ENCODE results near the gene MTREX.
A peak's percentile ranks its signal among the peaks of the same experiment; 100 is the strongest.

Gene MTREX

GRCh38 chr5:55320571-55320970 is 12.8 kb downstream of the MTREX start:
- ATAC-seq (ENCODE audit: low read depth) (no peak), DNase-seq (ENCODE audit: low spot score) (no peak)
- H3K4me1 ChIP-seq (ENCODE audit: insufficient read depth, poor library complexity, severe bottlenecking), result no peaks in the 10 kb centered on the region
- no peak for TF ChIP-seq CTCF (IDR thresholded peaks at IDR 0.05; ENCODE audit: poor library complexity, severe bottlenecking)
- no peaks in the 10 kb centered on the region for H3K9me3 ChIP-seq (ENCODE audit: severe bottlenecking)
- H3K36me3 ChIP-seq (ENCODE audit: low read depth), result peaks cover 25% of the 10 kb centered on the region
- H3K4me3 ChIP-seq (ENCODE audit: severe bottlenecking), result no peak overlapping the region
- no peaks in the 10 kb centered on the region for H3K27me3 ChIP-seq (ENCODE audit: insufficient read depth, poor library complexity, severe bottlenecking)
- H3K27ac ChIP-seq (ENCODE audit: poor library complexity, severe bottlenecking), result no peak overlapping the region

- H3K27ac ChIP-seq (ENCODE audit: poor library complexity, severe bottlenecking), result no peak overlapping the region
- H3K4me1 ChIP-seq (ENCODE audit: insufficient read depth, poor library complexity, severe bottlenecking), result no peaks in the 10 kb centered on the region
- ATAC-seq (ENCODE audit: low read depth) (no peak), DNase-seq (ENCODE audit: low spot score) (no peak)
- H3K36me3 ChIP-seq (ENCODE audit: low read depth), result peaks cover 53% of the 10 kb centered on the region
- H3K9me3 ChIP-seq (ENCODE audit: severe bottlenecking), result no peaks in the 10 kb centered on the region
- H3K27me3 ChIP-seq (ENCODE audit: insufficient read depth, poor library complexity, severe bottlenecking), result no peaks in the 10 kb centered on the region
- no peak for TF ChIP-seq CTCF (IDR thresholded peaks at IDR 0.05; ENCODE audit: poor library complexity, severe bottlenecking)
- no peak overlapping the region for H3K4me3 ChIP-seq (ENCODE audit: severe bottlenecking)
Measured at GRCh38 chr5:55324006-55324405, 16.2 kb downstream of the MTREX start.

GRCh38 chr5:55324815-55325418 is 17.1 kb downstream of the MTREX start:
- H3K27me3 ChIP-seq (ENCODE audit: insufficient read depth, poor library complexity, severe bottlenecking), result no peaks in the 10 kb centered on the region
- H3K4me3 ChIP-seq (ENCODE audit: severe bottlenecking), result no peak overlapping the region
- peaks cover 59% of the 10 kb centered on the region for H3K36me3 ChIP-seq (ENCODE audit: low read depth)
- no peaks in the 10 kb centered on the region for H3K9me3 ChIP-seq (ENCODE audit: severe bottlenecking)
- no peak for DNase-seq (ENCODE audit: low spot score)
- peak; percentile 58 for ATAC-seq (ENCODE audit: low read depth)
- no peaks in the 10 kb centered on the region for H3K4me1 ChIP-seq (ENCODE audit: insufficient read depth, poor library complexity, severe bottlenecking)
- H3K27ac ChIP-seq (ENCODE audit: poor library complexity, severe bottlenecking), result no peak overlapping the region
- peak; percentile 87 for TF ChIP-seq CTCF (IDR thresholded peaks at IDR 0.05; ENCODE audit: poor library complexity, severe bottlenecking)

GRCh38 chr5:55325621-55326020 is 17.8 kb downstream of the MTREX start:
- Histone ChIP-seq H3K27ac (ENCODE audit: poor library complexity, severe bottlenecking) (no peak overlapping the region), H3K36me3 (ENCODE audit: low read depth) (peaks cover 64% of the 10 kb centered on the region), H3K4me1 (ENCODE audit: insufficient read depth, poor library complexity, severe bottlenecking) (no peaks in the 10 kb centered on the region), H3K4me3 (ENCODE audit: severe bottlenecking) (no peak overlapping the region), H3K9me3 (ENCODE audit: severe bottlenecking) (no peaks in the 10 kb centered on the region), H3K27me3 (ENCODE audit: insufficient read depth, poor library complexity, severe bottlenecking) (no peaks in the 10 kb centered on the region)
- TF ChIP-seq CTCF (IDR thresholded peaks at IDR 0.05; ENCODE audit: poor library complexity, severe bottlenecking), result no peak
- ATAC-seq (ENCODE audit: low read depth) (no peak), DNase-seq (ENCODE audit: low spot score) (no peak)

- Histone ChIP-seq H3K9me3 (ENCODE audit: severe bottlenecking) (no peaks in the 10 kb centered on the region), H3K27ac (ENCODE audit: poor library complexity, severe bottlenecking) (no peak overlapping the region), H3K4me3 (ENCODE audit: severe bottlenecking) (no peak overlapping the region), H3K27me3 (ENCODE audit: insufficient read depth, poor library complexity, severe bottlenecking) (no peaks in the 10 kb centered on the region), H3K36me3 (ENCODE audit: low read depth) (peaks cover 80% of the 10 kb centered on the region), H3K4me1 (ENCODE audit: insufficient read depth, poor library complexity, severe bottlenecking) (no peaks in the 10 kb centered on the region)
- TF ChIP-seq CTCF (IDR thresholded peaks at IDR 0.05; ENCODE audit: poor library complexity, severe bottlenecking), result no peak
- ATAC-seq (ENCODE audit: low read depth), result no peak
- DNase-seq (ENCODE audit: low spot score), result no peak
Measured at GRCh38 chr5:55327281-55327680, 19.5 kb downstream of the MTREX start.
